HAP-1 (cell line): ENCODE results near the gene FGD1.

Source experiments
- DNase-seq, 2 experiments: peaks; one replicate each; pipeline ENCODE4 v3.0.0-alpha.2; 2016 to 2020; ENCODE audit warnings: low spot score in 2 of 2
- H3K27me3 ChIP-seq: fragments of 250-450 bp; sonication (Bioruptor Pico); 2 replicates; pipeline ENCODE4 v1.5.1; 2020; ENCODE audit warnings: low read depth, mild to moderate bottlenecking, moderate library complexity
- H3K36me3 ChIP-seq: fragments of 250-450 bp; sonication (Bioruptor Pico); replicated peaks from 2 replicates; pipeline ENCODE4 v1.5.1; 2020; ENCODE audit warnings: mild to moderate bottlenecking
- H3K4me1 ChIP-seq: fragments of 250-450 bp; sonication (Bioruptor Pico); 2 replicates; pipeline ENCODE4 v1.5.1; 2020; ENCODE audit warnings: mild to moderate bottlenecking
- H3K4me3 ChIP-seq: fragments of 250-450 bp; sonication (Bioruptor Pico); 2 replicates; pipeline ENCODE4 v1.5.1; 2020; ENCODE audit warnings: mild to moderate bottlenecking, moderate library complexity
- H3K9me3 ChIP-seq: fragments of 250-450 bp; sonication (Bioruptor Pico); 2 replicates; pipeline ENCODE4 v1.5.1; 2020; ENCODE audit warnings: mild to moderate bottlenecking, moderate library complexity
- in situ Hi-C: fragments of 300-500 bp; cut with MboI; formaldehyde crosslinking; loops from 3 replicates; pipeline ENCODE4 v1.14.3; 2020; ENCODE audit warnings: low sequenced_read_pairs, inconsistent platforms, mixed read lengths

FGD1 gene

GRCh38 chrX:54411732-54412131 lies 84.3 kb downstream of the FGD1 start:
- H3K4me1 ChIP-seq: peaks cover 12% of the 10 kb centered on the region
- no peaks in the 10 kb centered on the region for H3K36me3 ChIP-seq
- H3K9me3 ChIP-seq: no peaks in the 10 kb centered on the region
- in situ Hi-C loops: no loop called here
- H3K27me3 ChIP-seq: no peaks in the 10 kb centered on the region; the same call in 1 of the 2 replicates
- DNase-seq: no peak
- H3K4me3 ChIP-seq: no peak overlapping the region

- DNase-seq: no peak
- H3K9me3 ChIP-seq: no peaks in the 10 kb centered on the region
- no peak overlapping the region for H3K4me3 ChIP-seq
- H3K4me1 ChIP-seq: 0 out of 2 replicates have a peak, but pooled peaks cover 2% of the 10 kb centered on the region
- no peaks in the 10 kb centered on the region; the same call in 1 of the 2 replicates for H3K27me3 ChIP-seq
- no peaks in the 10 kb centered on the region for H3K36me3 ChIP-seq
- in situ Hi-C loops: no loop called here
Measured at GRCh38 chrX:54407266-54407665, 88.8 kb downstream of the FGD1 start.

- H3K4me3 ChIP-seq: no peak overlapping the region
- in situ Hi-C loops: loop anchor here (25.0 kb wide), 1 partner anchor 90 kb away; the partner anchor contains the start of gene FGD1
Measured at GRCh38 chrX:54397113-54397512, 98.9 kb downstream of the FGD1 start.

More at GRCh38 chrX:54397113-54397512, 98.9 kb downstream of the FGD1 start:
- Histone ChIP-seq H3K9me3 (no peaks in the 10 kb centered on the region), H3K36me3 (no peaks in the 10 kb centered on the region), H3K4me1 (no peaks in the 10 kb centered on the region), H3K27me3 (no peaks in the 10 kb centered on the region)
- no peak for DNase-seq
